Right cardiac atrium (tissue), 5 donors: Measurements from ENCODE around the gene ZGLP1. TPM values are rescaled to one million over a fixed set of nuclear protein-coding genes. Genes with fewer than 3 reads are reported as not detected.

Experiments
- ATAC-seq, 2 donors: fragments of 200-7000 bp; cut with Tn5 transposase; one replicate each; pipeline versions ENCODE4 v1.8.0 to v1.9.1; 2020; ENCODE audit warnings: moderate library complexity in 2 of 2, mild to moderate bottlenecking in 1 of 2
- DNase-seq, 3 donors: peaks; one replicate each; pipeline ENCODE4 v3.0.0-alpha.2; 2020
- H3K27ac ChIP-seq: one replicate; pipeline ENCODE4 v1.5.1; 2013; ENCODE audit warnings: mild to moderate bottlenecking, low read length, control low read depth, moderate library complexity
- H3K27me3 ChIP-seq: one replicate; pipeline ENCODE4 v1.6.1; 2013; ENCODE audit not compliant: control insufficient read depth, insufficient read depth
- H3K4me1 ChIP-seq: one replicate; pipeline ENCODE4 v1.6.1; 2013; ENCODE audit warnings: low read length; ENCODE audit not compliant: control insufficient read depth, insufficient read depth
- H3K4me3 ChIP-seq: one replicate; pipeline ENCODE4 v1.5.1; 2013; ENCODE audit warnings: low read length, control low read depth
- H3K9me3 ChIP-seq: one replicate; pipeline ENCODE4 v1.6.1; 2013; ENCODE audit warnings: low read length; ENCODE audit not compliant: control insufficient read depth
- WGBS: extraction: QIAGEN DNeasy Blood & Tissue Kit; methylation state at CpG from one replicate; pipeline ENCODE4 v1.1.7; 2013; 5-methylcytosine and 5-hydroxymethylcytosine counted together
- intact Hi-C, 4 donors: fragments of 100-400 bp; cut with DNase I; formaldehyde crosslinking; loops; one replicate each; pipeline versions ENCODE4 v1.11.0 to v1.14.0; 2022 to 2023
- polyA plus RNA-seq: library from polyadenylated mRNA; stranded (reverse); fragments of 200-250 nt; gene quantifications from one replicate; pipeline ENCODE4 v1.2.3, GENCODE V29; 2013
- total RNA-seq, 4 donors: library from RNA; stranded (reverse); fragmentation: NEBNext Ultra II Directional; extraction: Animal tissue kit (Norgen Biotek cat#: 25700); gene quantifications; one replicate each; pipeline ENCODE4 v1.2.1, GENCODE V29; 2021
- donor health status: healthy with polysubstance abuse.
- donor health status: DM: no; HTN: yes; CAD: no.
- donor health status: DM: no; HTN: no; CAD: no.
- donor health status: DM: no; HTN: yes; CAD: no; lungs with severe emphysema.
- donor health status: DM: yes; HTN: yes; CAD: no.

Gene ZGLP1
- total and polyA plus RNA-seq, 5 donors = 0.68 to 1.3 (median 0.82) TPM

- no peaks in the 10 kb centered on the region for H3K9me3 ChIP-seq
- H3K4me1 ChIP-seq = no peaks in the 10 kb centered on the region
- no peak for ATAC-seq
- intact Hi-C loops = loop anchor here in 1 of 4 donors (10.0 kb wide), 1 partner anchor 53 kb away; the partner anchor contains the start of gene ICAM1
- H3K4me3 ChIP-seq = no peak overlapping the region
- WGBS = 85% methylated on average over 7 of the region's 7 CpGs
- no peaks in the 10 kb centered on the region for H3K27me3 ChIP-seq
- DNase-seq = no peak
- H3K27ac ChIP-seq = no peak overlapping the region
Measured at GRCh38 chr19:10327793-10328192, 18.2 kb upstream of the ZGLP1 start.

- WGBS = 91% methylated on average over 8 of the region's 8 CpGs
- intact Hi-C loops = loop anchor here in 1 of 4 donors (10.0 kb wide), 1 partner anchor 51 kb away; the partner anchor contains the start of gene ICAM1
- ATAC-seq = no peak
Measured at GRCh38 chr19:10325732-10326131, 16.1 kb upstream of the ZGLP1 start.

GRCh38 chr19:10321874-10322835, 12.5 kb upstream of the ZGLP1 start:
- Histone ChIP-seq H3K27ac (no peak overlapping the region), H3K9me3 (no peaks in the 10 kb centered on the region), H3K27me3 (no peaks in the 10 kb centered on the region), H3K4me3 (no peak overlapping the region), H3K4me1 (no peaks in the 10 kb centered on the region)
- DNase-seq (no peak), ATAC-seq (no peak)
- 91% methylated on average over 19 of the region's 19 CpGs for WGBS
- intact Hi-C loops = loop anchor here in 1 of 4 donors (10.0 kb wide), 1 partner anchor 47 kb away; the partner anchor contains the start of gene ICAM1

More at GRCh38 chr19:10325732-10326131, 16.1 kb upstream of the ZGLP1 start:
- DNase-seq = no peak
- no peaks in the 10 kb centered on the region for H3K4me1 ChIP-seq
- no peak overlapping the region for H3K27ac ChIP-seq
- H3K27me3 ChIP-seq = no peaks in the 10 kb centered on the region
- no peak overlapping the region for H3K4me3 ChIP-seq
- no peaks in the 10 kb centered on the region for H3K9me3 ChIP-seq

- H3K9me3 ChIP-seq = no peaks in the 10 kb centered on the region
- no peaks in the 10 kb centered on the region for H3K4me1 ChIP-seq
- no peak overlapping the region for H3K4me3 ChIP-seq
- WGBS = 85% methylated on average over 11 of the region's 11 CpGs
- no peak for DNase-seq
- ATAC-seq = no peak
- intact Hi-C loops = loop anchor here in 1 of 4 donors (10.0 kb wide), 1 partner anchor 47 kb away; the partner anchor contains the start of gene ICAM1
- H3K27me3 ChIP-seq = no peaks in the 10 kb centered on the region
- no peak overlapping the region for H3K27ac ChIP-seq
Measured at GRCh38 chr19:10321417-10321797, 11.8 kb upstream of the ZGLP1 start.

GRCh38 chr19:10320602-10321416, 11.2 kb upstream of the ZGLP1 start:
- intact Hi-C loops = loop anchor here in 1 of 4 donors (10.0 kb wide), 1 partner anchor 46 kb away; the partner anchor contains the start of gene ICAM1
- DNase-seq (no peak), ATAC-seq (no peak)
- WGBS = 94% methylated on average over 32 of the region's 32 CpGs
- H3K4me3 ChIP-seq = no peak overlapping the region
- no peak overlapping the region for H3K27ac ChIP-seq
- H3K9me3 ChIP-seq = no peaks in the 10 kb centered on the region
- no peaks in the 10 kb centered on the region for H3K27me3 ChIP-seq
- H3K4me1 ChIP-seq = no peaks in the 10 kb centered on the region

- no peaks in the 10 kb centered on the region for H3K4me1 ChIP-seq
- intact Hi-C loops = no loop called here
- H3K4me3 ChIP-seq = no peak overlapping the region
- no peaks in the 10 kb centered on the region for H3K27me3 ChIP-seq
- WGBS = 89% methylated on average over 13 of the region's 13 CpGs
- DNase-seq (no peak), ATAC-seq (no peak)
- no peak overlapping the region for H3K27ac ChIP-seq
- no peaks in the 10 kb centered on the region for H3K9me3 ChIP-seq
Measured at GRCh38 chr19:10318807-10319682, 9.4 kb upstream of the ZGLP1 start.

GRCh38 chr19:10317857-10318462, 8.3 kb upstream of the ZGLP1 start:
- H3K4me1 ChIP-seq = no peaks in the 10 kb centered on the region
- no peak overlapping the region for H3K27ac ChIP-seq
- no peak overlapping the region for H3K4me3 ChIP-seq
- ATAC-seq (no peak), DNase-seq (no peak)
- no peaks in the 10 kb centered on the region for H3K27me3 ChIP-seq
- no peaks in the 10 kb centered on the region for H3K9me3 ChIP-seq
- intact Hi-C loops = no loop called here
- 92% methylated on average over 15 of the region's 15 CpGs for WGBS

GRCh38 chr19:10317045-10317856, 7.6 kb upstream of the ZGLP1 start:
- H3K9me3 ChIP-seq = no peaks in the 10 kb centered on the region
- no peaks in the 10 kb centered on the region for H3K27me3 ChIP-seq
- intact Hi-C loops = no loop called here
- no peak overlapping the region for H3K27ac ChIP-seq
- no peak for ATAC-seq
- WGBS = 82% methylated on average over 29 of the region's 29 CpGs
- no peak overlapping the region for H3K4me3 ChIP-seq
- DNase-seq = no peak
- no peaks in the 10 kb centered on the region for H3K4me1 ChIP-seq

GRCh38 chr19:10316229-10317044, 6.8 kb upstream of the ZGLP1 start:
- WGBS = 62% methylated on average over 19 of the region's 19 CpGs
- H3K27me3 ChIP-seq = no peaks in the 10 kb centered on the region
- no peaks in the 10 kb centered on the region for H3K9me3 ChIP-seq
- no peak overlapping the region for H3K27ac ChIP-seq
- intact Hi-C loops = no loop called here
- H3K4me1 ChIP-seq = no peaks in the 10 kb centered on the region
- H3K4me3 ChIP-seq = no peak overlapping the region
- no peak for DNase-seq
- peak in 1 of 2 donors; percentile 27 for ATAC-seq
